Measurements from ENCODE around the gene SPATA3.

Gene SPATA3

GRCh38 chr2:230995821-230996220 lies at the start of gene SPATA3:
SPATA3 (plus strand) TSS chr2:230996121; CDS start chr2:230996234, 113 bp downstream.
- no peak for DNase-seq (ENCODE audit: low read depth in 2 of 2, low spot score in 1 of 2)

- DNase-seq (ENCODE audit: low read depth in 2 of 2, low spot score in 1 of 2): no peak
Observed at GRCh38 chr2:230946429-230947234, 49.3 kb upstream of the SPATA3 start.

GRCh38 chr2:230947235-230947576 lies 48.7 kb upstream of the SPATA3 start:
- DNase-seq (ENCODE audit: low read depth in 2 of 2, low spot score in 1 of 2): no peak

GRCh38 chr2:230947908-230948365 lies 48.0 kb upstream of the SPATA3 start:
- no peak for DNase-seq (ENCODE audit: low read depth in 2 of 2, low spot score in 1 of 2)

DNA sequence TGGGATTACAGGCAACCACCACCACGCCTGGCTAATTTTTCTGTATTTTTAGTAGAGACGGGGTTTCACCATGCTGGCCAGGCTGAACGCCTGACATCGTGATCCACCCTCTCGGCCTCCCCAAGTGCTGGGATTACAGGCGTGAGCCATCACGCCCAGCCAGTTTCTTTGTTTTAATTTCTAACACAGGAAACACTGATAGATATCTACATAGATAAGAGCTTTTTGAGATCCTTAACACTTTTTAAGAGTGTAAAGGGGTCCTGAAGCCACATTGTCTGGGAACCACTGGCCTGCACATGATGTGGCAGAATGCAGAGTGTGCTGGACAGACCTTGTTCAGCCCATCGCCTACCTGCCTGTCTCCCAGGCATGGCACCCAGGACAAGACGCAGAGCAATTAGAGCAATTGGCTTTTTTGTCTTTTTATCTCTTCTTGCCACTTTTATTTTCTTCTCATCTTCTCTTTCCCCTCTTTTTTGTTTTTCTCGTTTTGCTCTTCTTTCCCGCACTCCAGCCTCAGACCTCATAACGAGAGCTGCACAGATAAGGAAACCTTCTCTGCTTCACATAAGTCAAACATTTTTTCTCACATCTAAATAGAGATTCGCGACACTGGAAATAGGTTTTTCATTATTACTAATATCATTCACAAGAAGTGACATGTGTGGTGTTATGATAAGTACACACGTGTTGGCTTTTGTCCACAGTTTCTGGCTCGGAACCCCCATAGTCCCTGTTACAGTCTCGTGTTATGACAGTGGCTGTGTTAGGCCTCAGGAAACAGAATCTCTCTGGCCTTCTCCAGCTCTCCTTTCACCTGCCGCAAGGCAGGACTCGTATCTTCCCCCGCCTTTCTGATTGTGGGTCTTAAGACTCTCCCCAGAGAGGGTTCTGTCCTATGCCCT lies 45.7 kb upstream of the SPATA3 start:
- DNase-seq (ENCODE audit: low read depth in 2 of 2, low spot score in 1 of 2): no peak

- DNase-seq (ENCODE audit: low read depth in 2 of 2, low spot score in 1 of 2): no peak
Observed at GRCh38 chr2:230950874-230951339, 45.0 kb upstream of the SPATA3 start.

GRCh38 chr2:230951396-230951795 lies 44.5 kb upstream of the SPATA3 start:
- no peak for DNase-seq (ENCODE audit: low read depth in 2 of 2, low spot score in 1 of 2)

- DNase-seq (ENCODE audit: low read depth in 2 of 2, low spot score in 1 of 2): no peak
Observed at GRCh38 chr2:230952226-230952956, 43.5 kb upstream of the SPATA3 start.

DNA sequence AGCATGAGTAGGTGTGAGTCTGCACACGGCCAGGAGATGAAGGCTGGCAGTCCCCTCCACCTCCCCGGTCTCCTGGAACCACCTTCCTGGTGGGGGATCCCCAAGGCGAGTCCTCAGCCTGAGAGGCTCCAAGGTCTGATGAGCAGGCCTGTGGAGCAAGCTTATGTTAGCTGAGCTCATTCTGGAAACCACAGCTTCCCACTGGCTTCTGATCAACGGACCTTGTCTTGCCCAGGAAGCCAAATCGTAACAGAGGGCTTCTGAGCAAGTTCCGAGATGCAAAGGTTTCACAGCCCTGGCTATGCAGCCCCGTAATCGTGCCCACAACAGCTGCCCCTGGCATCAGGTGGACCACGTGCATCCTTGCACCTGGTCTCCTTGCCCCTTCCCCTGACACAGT lies 42.1 kb upstream of the SPATA3 start:
- no peak for DNase-seq (ENCODE audit: low read depth in 2 of 2, low spot score in 1 of 2)

GRCh38 chr2:230954746-230955145 lies 41.2 kb upstream of the SPATA3 start:
- no peak for DNase-seq (ENCODE audit: low read depth in 2 of 2, low spot score in 1 of 2)

DNA sequence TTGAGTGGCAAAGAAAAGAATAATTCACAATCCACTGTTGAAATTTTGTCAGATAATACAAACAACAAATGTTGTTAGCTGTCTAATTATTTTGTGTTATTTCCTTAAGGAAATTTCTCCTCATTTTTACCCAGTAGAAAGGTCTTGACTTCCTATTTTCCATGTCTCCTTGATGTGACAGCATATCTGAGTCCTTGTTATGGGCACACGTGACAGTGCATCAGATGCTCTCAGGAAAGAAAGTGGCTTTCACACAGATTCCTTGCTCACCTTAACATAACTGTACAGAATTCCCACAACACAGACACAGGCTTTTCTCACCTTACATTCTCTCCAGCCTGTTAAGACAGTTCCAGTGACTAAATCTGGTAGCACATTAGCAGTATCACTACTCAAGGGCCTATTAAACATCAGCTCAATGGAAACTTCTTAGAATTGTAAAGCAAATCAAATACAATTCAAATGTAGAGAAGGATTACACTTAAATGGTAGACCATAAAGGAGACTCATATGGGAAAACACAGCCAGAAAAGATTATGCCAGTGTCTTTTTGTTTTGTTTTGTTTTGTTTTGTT lies 40.7 kb upstream of the SPATA3 start:
- DNase-seq (ENCODE audit: low read depth in 2 of 2, low spot score in 1 of 2): no peak

DNA sequence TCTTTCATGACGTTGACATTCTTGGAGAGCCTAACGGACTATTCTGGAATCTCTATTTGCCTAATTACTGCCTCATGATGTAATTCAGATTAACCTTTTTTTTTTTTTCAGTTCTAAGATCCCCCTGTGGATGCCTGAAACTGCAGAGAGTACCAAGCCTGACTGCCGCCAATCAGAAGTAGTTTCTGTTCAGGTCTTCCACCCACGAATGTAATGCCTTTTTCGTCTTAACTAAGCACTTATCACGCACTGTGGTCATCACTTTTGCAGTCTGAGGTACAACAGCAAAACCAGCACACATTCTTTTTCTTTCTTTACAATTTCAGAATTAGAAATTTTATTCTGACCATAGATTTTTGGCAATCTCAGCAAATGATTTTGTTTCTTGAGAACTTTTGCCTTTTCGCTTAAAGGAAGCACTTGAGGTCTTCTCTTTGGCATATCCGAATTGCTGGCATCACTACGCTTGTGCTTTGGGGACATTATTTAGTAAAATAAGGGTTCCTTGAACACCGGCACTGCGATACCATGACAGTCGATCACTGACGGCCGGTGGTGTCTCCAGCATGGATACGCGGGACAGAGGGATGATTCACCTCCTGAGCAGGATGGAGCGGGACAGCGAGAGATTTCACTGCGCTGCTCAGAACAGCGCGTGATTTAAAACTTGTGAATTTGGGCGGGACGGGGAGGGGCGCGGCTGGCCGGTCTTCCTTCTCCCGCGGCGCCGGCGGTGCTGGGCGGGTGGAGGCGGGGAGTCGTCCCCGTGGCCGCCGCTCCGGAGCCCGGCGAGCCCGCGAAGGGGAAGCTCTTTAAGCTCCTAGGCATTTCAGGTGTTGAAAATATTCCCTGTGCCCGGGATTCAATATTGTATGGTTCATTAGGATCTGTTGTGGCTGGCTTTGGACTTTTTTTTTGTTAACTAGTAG lies 38.8 kb upstream of the SPATA3 start:
- no peak for DNase-seq (ENCODE audit: low read depth in 2 of 2, low spot score in 1 of 2)

DNA sequence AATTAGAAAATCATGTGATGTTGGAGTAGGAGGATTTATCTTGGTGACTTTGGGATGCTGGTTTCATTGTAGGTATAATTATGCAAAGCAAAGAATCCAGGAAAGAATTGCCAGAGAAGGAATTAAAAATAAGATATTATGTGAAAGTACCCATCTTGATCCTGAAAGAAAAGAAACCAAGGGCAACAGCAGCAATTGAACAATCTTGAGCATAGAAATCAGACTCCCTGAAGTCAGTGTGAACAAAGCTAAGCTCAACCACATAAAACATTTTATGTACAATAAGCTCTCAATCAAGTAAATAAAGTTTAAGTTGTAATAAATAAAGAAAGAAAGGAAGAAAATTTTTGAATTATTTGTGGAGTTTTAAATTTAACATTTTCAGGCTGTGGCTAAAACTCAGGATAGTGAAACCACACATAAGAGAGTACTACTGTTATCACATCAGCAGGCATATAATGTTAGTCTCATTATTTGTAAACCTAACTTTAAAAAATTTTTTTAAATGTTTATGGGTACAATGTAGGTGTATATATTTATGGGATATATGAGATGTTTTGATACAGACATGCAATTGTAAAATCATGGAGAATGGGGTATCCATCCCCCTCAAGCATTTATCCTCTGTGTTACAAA lies 38.0 kb upstream of the SPATA3 start:
- DNase-seq (ENCODE audit: low read depth in 2 of 2, low spot score in 1 of 2): no peak

DNA sequence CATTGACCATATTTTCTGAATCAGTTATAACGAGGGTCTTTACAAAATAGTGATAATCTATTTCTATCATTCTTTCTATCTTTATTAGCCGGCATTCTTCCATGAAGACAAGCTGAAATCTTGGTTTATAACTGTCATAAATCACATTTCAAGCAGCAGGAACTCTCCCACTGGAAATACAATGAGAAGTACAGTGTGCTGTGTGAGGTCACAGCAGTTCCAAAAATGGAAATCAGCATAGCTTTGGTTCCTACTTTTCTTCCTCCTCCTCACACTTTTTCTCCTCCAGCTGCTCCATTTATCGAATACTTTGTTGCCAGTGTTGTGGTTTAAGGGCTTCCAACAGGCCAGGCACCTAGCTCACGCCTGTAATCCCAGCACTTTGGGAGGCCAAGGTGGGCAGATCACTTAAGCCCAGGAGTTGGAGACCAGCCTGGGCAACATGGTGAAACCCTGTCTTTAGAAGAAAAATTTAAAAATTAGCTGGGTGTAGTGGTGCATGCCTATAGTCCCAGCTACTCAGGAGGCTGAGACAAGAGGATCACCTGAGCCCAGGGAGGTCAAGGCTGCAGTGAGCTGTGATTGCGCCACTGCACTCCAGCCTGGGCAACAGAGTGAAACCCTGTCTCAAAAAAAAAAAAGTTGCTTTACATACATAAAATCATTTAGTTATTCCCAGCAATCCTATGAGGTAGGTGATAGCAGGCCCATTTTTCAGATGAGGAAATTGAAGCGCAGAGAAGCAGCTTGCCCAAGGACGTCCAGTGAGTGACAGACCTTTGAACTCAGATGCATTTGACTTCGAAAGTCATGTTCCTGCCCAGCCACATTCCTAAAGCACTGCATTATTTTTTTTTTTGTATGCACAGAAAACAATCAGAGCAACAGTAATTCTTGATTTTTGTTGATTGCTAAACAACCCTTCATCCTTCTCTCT lies 36.8 kb upstream of the SPATA3 start:
- DNase-seq (ENCODE audit: low read depth in 2 of 2, low spot score in 1 of 2): no peak

DNA sequence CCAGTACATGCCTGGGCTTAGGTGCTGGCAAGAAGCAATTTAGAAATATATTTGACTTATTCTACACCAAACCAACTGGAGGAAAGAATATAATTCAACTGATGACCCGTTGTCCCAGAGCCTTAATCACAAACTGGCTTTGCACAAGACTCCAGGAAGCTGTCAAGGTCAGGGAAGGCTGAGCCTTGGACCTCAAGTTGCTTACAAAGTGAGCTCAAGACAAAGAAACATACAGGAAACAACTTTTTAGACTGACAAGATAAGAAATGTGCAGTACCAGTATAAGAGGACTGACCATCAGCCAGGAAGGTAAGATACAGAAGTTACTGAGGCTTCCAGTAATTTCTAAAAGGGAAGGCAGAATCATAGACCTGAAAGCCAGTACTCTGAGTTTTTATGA lies 35.9 kb upstream of the SPATA3 start:
- no peak for DNase-seq (ENCODE audit: low read depth in 2 of 2, low spot score in 1 of 2)

- no peak for DNase-seq (ENCODE audit: low read depth in 2 of 2, low spot score in 1 of 2)
Observed at GRCh38 chr2:230961091-230961491, 34.8 kb upstream of the SPATA3 start.

- DNase-seq (ENCODE audit: low read depth in 2 of 2, low spot score in 1 of 2): no peak
Observed at GRCh38 chr2:230964136-230964730, 31.7 kb upstream of the SPATA3 start.

DNA sequence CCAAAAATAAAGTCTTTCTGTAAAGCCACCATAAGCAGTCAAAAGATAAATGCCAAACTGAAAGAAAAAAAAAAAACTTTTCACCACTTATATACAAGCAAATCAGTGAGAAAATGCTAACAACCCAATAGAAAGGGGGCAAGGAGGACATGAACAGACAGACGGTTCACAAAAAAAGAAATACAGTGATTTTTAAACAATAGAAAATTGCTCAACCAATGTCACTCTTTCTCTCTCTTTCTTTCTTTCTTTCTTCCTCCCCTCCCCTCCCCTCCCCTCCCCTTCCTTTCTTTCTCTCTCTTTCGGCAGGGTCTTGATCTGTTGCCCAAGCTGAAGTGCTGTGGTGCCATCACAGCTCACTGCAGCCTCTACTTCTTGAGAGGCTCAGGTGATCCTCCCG lies 28.8 kb upstream of the SPATA3 start:
- DNase-seq (ENCODE audit: low read depth in 2 of 2, low spot score in 1 of 2): no peak

Measured in stimulated activated CD8-positive, alpha-beta memory T cell treated with anti-CD3 and anti-CD28 coated beads, Interleukin-4, amount 100 ng/mL, for 4 hours (primary cell).